ENCODE measurements around the gene DAZAP2.
"Not testable (repeated sequence)": the region's sequence is repeated elsewhere in the genome, so short reads cannot be mapped to it uniquely, and the experiment has no call there.

DAZAP2 gene

GRCh38 chr12:51224625-51225024 is 14.0 kb upstream of the DAZAP2 start:
- Mint-ChIP-seq H3K9me3 (no peaks in the 10 kb centered on the region), H3K4me3 (no peak overlapping the region), H3K27ac (no peak overlapping the region), H3K4me1 (ENCODE audit: low read depth) (no peaks in the 10 kb centered on the region), H3K27me3 (ENCODE audit: low read depth) (no peaks in the 10 kb centered on the region), H3K36me3 (ENCODE audit: low read depth) (no peaks in the 10 kb centered on the region)
- no peak for DNase-seq (ENCODE audit: low spot score)

- Mint-ChIP-seq H3K4me3 (no peak overlapping the region), H3K27ac (no peak overlapping the region), H3K9me3 (no peaks in the 10 kb centered on the region), H3K4me1 (ENCODE audit: low read depth) (no peaks in the 10 kb centered on the region), H3K36me3 (ENCODE audit: low read depth) (no peaks in the 10 kb centered on the region), H3K27me3 (ENCODE audit: low read depth) (no peaks in the 10 kb centered on the region)
- DNase-seq (ENCODE audit: low spot score), result no peak
These were observed 13.4 kb upstream of the DAZAP2 start for GRCh38 chr12:51225234-51225633.

DNA sequence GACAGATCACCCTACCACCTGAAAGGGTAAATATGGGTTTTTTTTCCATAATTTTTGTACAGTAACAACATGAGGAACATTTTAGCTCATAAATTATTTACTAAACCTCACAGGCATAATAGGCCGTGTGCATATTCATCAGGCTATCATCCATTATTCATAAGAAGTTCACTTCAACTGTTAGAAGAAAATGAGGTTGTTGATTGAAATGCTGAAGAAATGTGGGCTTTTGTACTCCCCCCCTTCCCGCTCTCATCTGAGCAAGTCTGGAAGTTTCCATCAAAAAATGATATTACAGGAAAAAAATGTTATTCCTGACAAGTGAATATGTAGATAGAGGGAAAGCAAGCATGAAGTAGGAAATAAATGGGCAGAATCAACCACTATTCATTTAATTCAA is 12.9 kb upstream of the DAZAP2 start:
- Mint-ChIP-seq H3K36me3 (ENCODE audit: low read depth) (no peaks in the 10 kb centered on the region), H3K4me3 (no peak overlapping the region), H3K4me1 (ENCODE audit: low read depth) (no peaks in the 10 kb centered on the region), H3K9me3 (no peaks in the 10 kb centered on the region), H3K27ac (no peak overlapping the region), H3K27me3 (ENCODE audit: low read depth) (no peaks in the 10 kb centered on the region)
- DNase-seq (ENCODE audit: low spot score), result no peak

- not testable (repeated sequence) for H3K9me3 Mint-ChIP-seq; H3K4me1 Mint-ChIP-seq (ENCODE audit: low read depth); H3K27me3 Mint-ChIP-seq (ENCODE audit: low read depth); DNase-seq (ENCODE audit: low spot score); H3K36me3 Mint-ChIP-seq (ENCODE audit: low read depth); H3K4me3 Mint-ChIP-seq; H3K27ac Mint-ChIP-seq
These were observed 11.5 kb upstream of the DAZAP2 start for GRCh38 chr12:51227112-51227511.

- Mint-ChIP-seq H3K9me3 (no peaks in the 10 kb centered on the region), H3K27ac (no peak overlapping the region), H3K36me3 (ENCODE audit: low read depth) (no peaks in the 10 kb centered on the region), H3K4me3 (no peak overlapping the region), H3K27me3 (ENCODE audit: low read depth) (no peaks in the 10 kb centered on the region), H3K4me1 (ENCODE audit: low read depth) (no peaks in the 10 kb centered on the region)
- no peak for DNase-seq (ENCODE audit: low spot score)
These were observed 10.7 kb upstream of the DAZAP2 start for GRCh38 chr12:51227962-51228361.

DNA sequence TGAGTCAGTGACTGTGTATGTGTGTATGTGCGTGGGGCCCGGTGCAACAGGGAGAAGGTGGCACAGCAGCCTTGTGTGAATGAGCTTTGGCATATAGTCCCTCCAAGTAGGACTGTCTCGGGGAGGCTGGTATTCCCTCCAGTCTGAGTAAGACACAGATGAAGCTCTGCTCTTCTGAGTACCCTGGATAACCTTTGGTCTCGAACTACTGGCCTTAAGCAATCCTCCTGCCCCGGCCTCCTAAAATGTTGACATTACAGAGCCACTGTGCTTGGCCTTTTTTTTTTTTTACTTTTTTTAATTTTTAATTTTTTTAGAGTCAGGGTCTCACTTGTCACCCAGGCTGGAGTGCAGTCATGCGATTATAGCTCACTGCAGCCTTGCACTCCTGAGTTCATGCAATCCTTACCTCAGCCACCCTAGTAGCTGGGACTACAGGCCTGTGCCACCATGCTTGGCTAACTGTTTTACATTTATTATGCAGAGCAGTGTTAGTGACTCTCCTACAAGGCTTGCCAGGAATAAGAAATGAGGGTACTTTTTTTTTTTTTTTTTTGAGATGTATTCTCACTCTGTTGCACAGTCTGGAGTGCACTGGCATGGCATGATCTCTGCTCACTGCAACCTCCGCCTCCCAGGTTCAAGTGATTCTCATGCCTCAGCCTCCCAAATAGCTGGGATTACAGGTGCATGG is 9.4 kb upstream of the DAZAP2 start:
- Mint-ChIP-seq H3K9me3 (no peaks in the 10 kb centered on the region), H3K27ac (no peak overlapping the region), H3K27me3 (ENCODE audit: low read depth) (no peaks in the 10 kb centered on the region), H3K4me1 (ENCODE audit: low read depth) (no peaks in the 10 kb centered on the region), H3K36me3 (ENCODE audit: low read depth) (no peaks in the 10 kb centered on the region), H3K4me3 (no peak overlapping the region)
- no peak for DNase-seq (ENCODE audit: low spot score)

DNA sequence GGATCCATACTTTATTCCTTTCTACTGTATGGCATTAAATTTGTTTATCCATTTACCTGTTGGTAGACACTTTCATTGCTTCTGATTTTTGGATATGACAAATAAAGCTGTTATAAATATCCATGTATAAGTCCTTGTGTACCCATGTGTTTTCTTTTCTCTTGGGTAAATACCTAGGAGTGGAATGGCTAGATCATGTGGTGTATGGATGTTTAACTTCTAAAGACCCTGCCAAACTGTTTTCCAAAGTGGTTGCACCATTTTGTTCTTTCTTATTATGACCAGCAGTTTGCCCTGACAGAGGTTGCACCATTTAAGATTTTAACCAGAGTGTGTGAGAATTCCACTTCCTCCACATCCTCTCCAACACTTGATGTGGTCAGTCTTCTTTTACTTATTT is 6.0 kb upstream of the DAZAP2 start:
- Mint-ChIP-seq H3K27ac (no peak overlapping the region), H3K9me3 (no peaks in the 10 kb centered on the region), H3K4me3 (no peak overlapping the region), H3K27me3 (ENCODE audit: low read depth) (peaks cover 2% of the 10 kb centered on the region), H3K36me3 (ENCODE audit: low read depth) (no peaks in the 10 kb centered on the region), H3K4me1 (ENCODE audit: low read depth) (peaks cover 3% of the 10 kb centered on the region)
- no peak for DNase-seq (ENCODE audit: low spot score)

DNA sequence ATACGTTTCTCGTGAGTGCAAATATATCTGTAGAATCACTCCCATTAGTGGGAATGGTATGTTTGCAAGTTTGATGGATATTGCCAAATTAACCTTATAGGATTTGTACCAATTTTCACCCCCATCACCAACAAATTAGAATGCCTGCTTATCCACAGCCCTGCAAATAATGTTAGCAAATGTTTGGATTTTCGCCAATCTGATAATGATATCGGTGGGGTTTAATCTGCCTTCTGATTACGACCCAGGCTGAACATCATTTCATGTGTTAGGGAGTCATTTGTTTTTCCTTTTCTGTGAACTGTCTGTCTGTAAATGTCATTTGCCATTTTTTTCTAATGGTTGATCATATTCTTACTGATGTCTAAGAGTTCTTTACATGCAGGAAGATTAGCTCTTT is 4.1 kb upstream of the DAZAP2 start:
- H3K36me3 Mint-ChIP-seq (ENCODE audit: low read depth), result peaks cover 3% of the 10 kb centered on the region
- H3K27ac Mint-ChIP-seq, result no peak overlapping the region
- no peak overlapping the region for H3K4me3 Mint-ChIP-seq
- DNase-seq (ENCODE audit: low spot score), result no peak
- no peaks in the 10 kb centered on the region for H3K9me3 Mint-ChIP-seq
- peaks cover 2% of the 10 kb centered on the region for H3K27me3 Mint-ChIP-seq (ENCODE audit: low read depth)
- H3K4me1 Mint-ChIP-seq (ENCODE audit: low read depth), result peaks cover 9% of the 10 kb centered on the region

- Mint-ChIP-seq H3K4me1 (ENCODE audit: low read depth) (peaks cover 36% of the 10 kb centered on the region), H3K4me3 (peak overlapping the region; percentile 89), H3K9me3 (no peaks in the 10 kb centered on the region), H3K27ac (peak overlapping the region; percentile 99), H3K36me3 (ENCODE audit: low read depth) (peaks cover 33% of the 10 kb centered on the region), H3K27me3 (ENCODE audit: low read depth) (peaks cover 2% of the 10 kb centered on the region)
- DNase-seq (ENCODE audit: low spot score), result no peak
These were observed 553 bp upstream of the DAZAP2 start for GRCh38 chr12:51238037-51238509.

DNA sequence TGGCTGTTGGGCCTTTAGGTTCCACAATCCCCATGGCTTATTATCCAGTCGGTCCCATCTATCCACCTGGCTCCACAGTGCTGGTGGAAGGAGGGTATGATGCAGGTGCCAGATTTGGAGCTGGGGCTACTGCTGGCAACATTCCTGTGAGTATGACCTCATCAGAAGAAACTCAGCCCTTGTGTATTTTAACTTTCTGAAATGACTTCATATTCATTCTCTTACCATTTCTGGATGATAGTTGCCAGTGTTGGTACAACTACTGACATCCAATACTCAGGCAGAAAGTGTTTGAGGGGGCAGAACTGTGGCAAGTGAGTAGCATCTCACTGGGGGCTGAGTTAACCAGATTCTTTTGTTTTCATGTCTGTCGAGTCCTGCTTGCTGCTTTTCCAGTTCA is 2.3 kb downstream of the DAZAP2 start:
- H3K27me3 Mint-ChIP-seq (ENCODE audit: low read depth), result no peaks in the 10 kb centered on the region
- no peak for DNase-seq (ENCODE audit: low spot score)
- no peaks in the 10 kb centered on the region for H3K9me3 Mint-ChIP-seq
- peaks cover 46% of the 10 kb centered on the region for H3K36me3 Mint-ChIP-seq (ENCODE audit: low read depth)
- peaks cover 47% of the 10 kb centered on the region for H3K4me1 Mint-ChIP-seq (ENCODE audit: low read depth)
- peak overlapping the region; percentile 89 for H3K4me3 Mint-ChIP-seq
- H3K27ac Mint-ChIP-seq, result no peak overlapping the region

DNA sequence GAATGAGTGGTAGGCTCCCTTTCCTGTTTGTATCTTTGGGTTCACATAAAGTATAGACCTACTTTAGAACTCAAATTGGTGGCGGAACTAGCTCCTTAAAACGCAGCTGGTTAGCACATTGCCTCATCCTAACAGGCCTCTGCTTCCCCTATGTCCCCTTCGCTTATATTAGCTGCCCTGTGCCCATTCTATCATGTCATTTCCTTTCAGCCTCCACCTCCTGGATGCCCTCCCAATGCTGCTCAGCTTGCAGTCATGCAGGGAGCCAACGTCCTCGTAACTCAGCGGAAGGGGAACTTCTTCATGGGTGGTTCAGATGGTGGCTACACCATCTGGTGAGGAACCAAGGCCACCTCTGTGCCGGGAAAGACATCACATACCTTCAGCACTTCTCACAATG is 3.5 kb downstream of the DAZAP2 start:
- Mint-ChIP-seq H3K36me3 (ENCODE audit: low read depth) (peaks cover 51% of the 10 kb centered on the region), H3K4me3 (peak overlapping the region; percentile 8), H3K4me1 (ENCODE audit: low read depth) (peaks cover 55% of the 10 kb centered on the region), H3K9me3 (no peaks in the 10 kb centered on the region), H3K27ac (peak overlapping the region; percentile 64), H3K27me3 (ENCODE audit: low read depth) (no peaks in the 10 kb centered on the region)
- DNase-seq (ENCODE audit: low spot score), result no peak

GRCh38 chr12:51242876-51243275 is 4.2 kb downstream of the DAZAP2 start:
- Mint-ChIP-seq H3K4me1 (ENCODE audit: low read depth) (peaks cover 60% of the 10 kb centered on the region), H3K36me3 (ENCODE audit: low read depth) (peaks cover 57% of the 10 kb centered on the region), H3K4me3 (no peak overlapping the region), H3K27me3 (ENCODE audit: low read depth) (no peaks in the 10 kb centered on the region), H3K27ac (peak overlapping the region; percentile 9), H3K9me3 (no peaks in the 10 kb centered on the region)
- DNase-seq (ENCODE audit: low spot score), result no peak

- no peak overlapping the region for H3K27ac Mint-ChIP-seq
- no peak overlapping the region for H3K4me3 Mint-ChIP-seq
- no peaks in the 10 kb centered on the region for H3K27me3 Mint-ChIP-seq (ENCODE audit: low read depth)
- H3K9me3 Mint-ChIP-seq, result no peaks in the 10 kb centered on the region
- peaks cover 55% of the 10 kb centered on the region for H3K36me3 Mint-ChIP-seq (ENCODE audit: low read depth)
- DNase-seq (ENCODE audit: low spot score), result no peak
- peaks cover 58% of the 10 kb centered on the region for H3K4me1 Mint-ChIP-seq (ENCODE audit: low read depth)
These were observed 5.6 kb downstream of the DAZAP2 start for GRCh38 chr12:51244269-51244668.

- DNase-seq (ENCODE audit: low spot score), result no peak
- Mint-ChIP-seq H3K4me1 (ENCODE audit: low read depth) (peaks cover 47% of the 10 kb centered on the region), H3K27ac (peak overlapping the region; percentile 87), H3K36me3 (ENCODE audit: low read depth) (peaks cover 43% of the 10 kb centered on the region), H3K4me3 (peak overlapping the region; percentile 52), H3K27me3 (ENCODE audit: low read depth) (no peaks in the 10 kb centered on the region), H3K9me3 (no peaks in the 10 kb centered on the region)
These were observed 7.0 kb downstream of the DAZAP2 start for GRCh38 chr12:51245476-51246253.

Measured in T-helper 2 cell treated with Interferon-gamma antibody and Interleukin-4, amounts not matched to agents 5 μg/mL and 100 μg/mL, for 36 hours (primary cell).